HAP-1 (cell line): ENCODE measurements around the gene NPAS2.

Experiments
- DNase-seq, 2 experiments: peaks; one replicate each; pipeline ENCODE4 v3.0.0-alpha.2; 2016 to 2020; ENCODE audit warnings: low spot score in 2 of 2
- H3K27me3 ChIP-seq: fragments of 250-450 bp; sonication (Bioruptor Pico); 2 replicates; pipeline ENCODE4 v1.5.1; 2020; ENCODE audit warnings: low read depth, mild to moderate bottlenecking, moderate library complexity
- H3K36me3 ChIP-seq: fragments of 250-450 bp; sonication (Bioruptor Pico); replicated peaks from 2 replicates; pipeline ENCODE4 v1.5.1; 2020; ENCODE audit warnings: mild to moderate bottlenecking
- H3K4me1 ChIP-seq: fragments of 250-450 bp; sonication (Bioruptor Pico); 2 replicates; pipeline ENCODE4 v1.5.1; 2020; ENCODE audit warnings: mild to moderate bottlenecking
- H3K4me3 ChIP-seq: fragments of 250-450 bp; sonication (Bioruptor Pico); 2 replicates; pipeline ENCODE4 v1.5.1; 2020; ENCODE audit warnings: mild to moderate bottlenecking, moderate library complexity
- H3K9me3 ChIP-seq: fragments of 250-450 bp; sonication (Bioruptor Pico); 2 replicates; pipeline ENCODE4 v1.5.1; 2020; ENCODE audit warnings: mild to moderate bottlenecking, moderate library complexity
- in situ Hi-C: fragments of 300-500 bp; cut with MboI; formaldehyde crosslinking; loops from 3 replicates; pipeline ENCODE4 v1.14.3; 2020; ENCODE audit warnings: low sequenced_read_pairs, inconsistent platforms, mixed read lengths

NPAS2 gene

GRCh38 chr2:101037161-101037755, 217.3 kb downstream of the NPAS2 start:
- H3K4me3 ChIP-seq, result no peak overlapping the region
- no peak for DNase-seq
- no peaks in the 10 kb centered on the region for H3K9me3 ChIP-seq
- H3K4me1 ChIP-seq, result no peaks in the 10 kb centered on the region
- H3K36me3 ChIP-seq, result peaks cover 4% of the 10 kb centered on the region; the same call in 1 of the 2 replicates
- H3K27me3 ChIP-seq, result no peaks in the 10 kb centered on the region
- in situ Hi-C loops, result no loop called here

GRCh38 chr2:101038455-101039255, 218.7 kb downstream of the NPAS2 start:
- no peaks in the 10 kb centered on the region for H3K27me3 ChIP-seq
- H3K9me3 ChIP-seq, result no peaks in the 10 kb centered on the region
- in situ Hi-C loops, result no loop called here
- H3K4me1 ChIP-seq, result no peaks in the 10 kb centered on the region
- H3K4me3 ChIP-seq, result no peak overlapping the region
- H3K36me3 ChIP-seq, result peaks cover 4% of the 10 kb centered on the region; the same call in 1 of the 2 replicates
- DNase-seq, result peak in 1 of 2 experiments; percentile 49

GRCh38 chr2:101040072-101040471, 220.1 kb downstream of the NPAS2 start:
- H3K4me3 ChIP-seq, result no peak overlapping the region
- H3K4me1 ChIP-seq, result no peaks in the 10 kb centered on the region
- H3K27me3 ChIP-seq, result no peaks in the 10 kb centered on the region
- no peaks in the 10 kb centered on the region for H3K9me3 ChIP-seq
- peaks cover 4% of the 10 kb centered on the region; the same call in 1 of the 2 replicates for H3K36me3 ChIP-seq
- no peak for DNase-seq
- in situ Hi-C loops, result no loop called here

GRCh38 chr2:101040761-101041160, 220.8 kb downstream of the NPAS2 start:
- peaks cover 1% of the 10 kb centered on the region; the same call in 1 of the 2 replicates for H3K36me3 ChIP-seq
- DNase-seq, result no peak
- no peak overlapping the region for H3K4me3 ChIP-seq
- H3K4me1 ChIP-seq, result no peaks in the 10 kb centered on the region
- no peaks in the 10 kb centered on the region for H3K27me3 ChIP-seq
- in situ Hi-C loops, result no loop called here
- no peaks in the 10 kb centered on the region for H3K9me3 ChIP-seq

- in situ Hi-C loops, result no loop called here
- H3K27me3 ChIP-seq, result no peaks in the 10 kb centered on the region
- no peak overlapping the region for H3K4me3 ChIP-seq
- H3K4me1 ChIP-seq, result no peaks in the 10 kb centered on the region
- DNase-seq, result no peak
- H3K9me3 ChIP-seq, result no peaks in the 10 kb centered on the region
- H3K36me3 ChIP-seq, result no peaks in the 10 kb centered on the region; the same call in 1 of the 2 replicates
Measured at GRCh38 chr2:101041413-101041812, 221.5 kb downstream of the NPAS2 start.

GRCh38 chr2:101045330-101045729, 225.4 kb downstream of the NPAS2 start:
- no peaks in the 10 kb centered on the region for H3K9me3 ChIP-seq
- DNase-seq, result no peak

More at GRCh38 chr2:101045330-101045729, 225.4 kb downstream of the NPAS2 start:
- Histone ChIP-seq H3K36me3 (no peaks in the 10 kb centered on the region), H3K27me3 (no peaks in the 10 kb centered on the region), H3K4me3 (no peak overlapping the region), H3K4me1 (no peaks in the 10 kb centered on the region)
- in situ Hi-C loops, result no loop called here
